KOPT-K1 (cell line): ENCODE data around the gene CXCL12.

ENCODE experiments used
- H3K27ac ChIP-seq: fragments of 200-600 bp; sonication (generic); 2 replicates; pipeline ENCODE4 v1.5.1; 2016; ENCODE audit warnings: antibody characterized with exemption, mild to moderate bottlenecking, low read depth, low read length; ENCODE audit not compliant: poor library complexity, severe bottlenecking
- H3K36me3 ChIP-seq: fragments of 200-600 bp; sonication (generic); 2 replicates; pipeline ENCODE4 v1.5.1; 2017; ENCODE audit warnings: antibody characterized with exemption, mild to moderate bottlenecking, low read length, moderate library complexity; ENCODE audit not compliant: insufficient read depth
- H3K9me3 ChIP-seq: fragments of 200-600 bp; sonication (generic); 2 replicates; pipeline ENCODE4 v1.5.1; 2017; ENCODE audit warnings: antibody characterized with exemption, low read length, mild to moderate bottlenecking; ENCODE audit not compliant: insufficient read depth, poor library complexity, severe bottlenecking

Gene CXCL12

DNA sequence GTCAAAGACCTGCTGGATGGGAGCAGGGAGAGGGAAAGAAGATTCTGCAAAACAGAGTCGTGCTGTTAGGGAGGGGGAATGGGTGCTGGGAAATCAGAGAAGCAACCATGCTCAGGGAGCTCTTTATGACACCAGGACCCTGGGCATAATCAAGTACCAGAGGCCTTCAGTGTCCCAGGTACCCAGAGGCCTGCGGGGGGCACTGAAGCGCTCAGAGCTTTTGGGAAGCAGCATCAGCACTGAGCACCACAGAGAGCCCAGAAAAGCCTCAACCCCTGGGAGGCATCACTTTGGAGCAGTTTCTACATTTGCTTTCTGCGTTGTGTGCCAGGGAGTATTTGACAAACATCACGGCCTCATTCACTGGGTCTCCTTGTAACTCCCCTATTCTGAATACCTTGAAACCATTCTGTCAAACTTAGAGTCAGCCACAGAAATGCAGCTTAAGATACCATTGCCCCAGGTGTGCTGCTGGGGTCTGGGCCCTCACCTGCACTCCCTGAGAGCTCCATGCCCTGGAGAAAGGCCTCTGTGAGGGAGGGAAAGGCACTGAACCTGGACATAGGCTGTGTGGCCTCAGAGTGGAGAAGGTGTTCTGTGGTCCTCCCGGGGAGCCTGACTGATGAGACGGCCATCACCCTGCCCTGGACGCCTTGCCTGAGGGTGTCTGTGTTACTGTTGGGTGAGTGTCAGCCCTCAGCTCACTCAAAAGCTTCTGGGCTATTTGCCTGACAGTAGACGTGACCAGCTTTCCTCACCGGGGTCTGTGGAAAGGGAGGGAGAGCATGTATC lies 37.1 kb downstream of the CXCL12 start:
- H3K36me3 ChIP-seq: no peaks in the 10 kb centered on the region
- H3K9me3 ChIP-seq: no peaks in the 10 kb centered on the region
- H3K27ac ChIP-seq: no peak overlapping the region

DNA sequence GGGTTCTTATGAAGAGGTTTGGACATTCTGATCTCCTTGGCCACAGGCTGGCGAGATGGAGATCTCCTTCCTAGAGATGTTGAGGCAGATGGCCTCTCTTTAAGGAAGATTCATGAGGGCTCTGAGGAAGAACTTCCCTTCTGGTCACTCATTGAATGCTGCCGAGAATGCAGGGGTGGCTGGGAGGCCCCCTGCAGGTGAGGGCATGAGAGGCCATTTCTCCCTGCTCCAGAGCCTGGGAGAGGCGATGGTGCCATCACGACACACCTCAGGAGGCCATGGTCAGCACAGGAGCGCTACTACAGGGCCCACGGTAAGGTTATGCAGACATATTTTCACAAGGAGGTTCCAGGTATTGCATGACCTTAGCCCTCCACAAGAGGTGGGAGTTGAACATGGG lies 40.2 kb downstream of the CXCL12 start:
- Histone ChIP-seq H3K9me3 (no peaks in the 10 kb centered on the region), H3K36me3 (no peaks in the 10 kb centered on the region), H3K27ac (no peak overlapping the region)

DNA sequence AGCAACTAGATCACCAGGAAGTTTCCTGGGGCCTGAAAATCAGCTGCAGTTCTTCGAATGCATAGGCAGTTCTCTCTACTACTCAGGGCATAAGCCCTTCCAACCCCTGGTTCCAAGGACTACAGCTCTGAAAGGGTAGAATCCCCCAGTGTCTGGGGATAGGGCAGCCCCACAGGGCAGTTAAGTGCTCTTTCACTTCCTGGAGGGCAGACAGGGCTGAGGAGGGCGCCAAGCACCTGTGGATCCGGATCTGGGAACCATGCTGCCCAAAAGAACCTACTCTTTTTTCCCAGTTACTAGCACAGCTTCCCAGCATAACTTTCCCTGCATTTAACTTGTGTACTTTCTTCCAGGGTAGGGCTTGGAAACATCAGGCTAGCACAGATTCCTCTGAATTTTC lies 41.1 kb downstream of the CXCL12 start:
- Histone ChIP-seq H3K27ac (no peak overlapping the region), H3K36me3 (no peaks in the 10 kb centered on the region), H3K9me3 (no peaks in the 10 kb centered on the region)

DNA sequence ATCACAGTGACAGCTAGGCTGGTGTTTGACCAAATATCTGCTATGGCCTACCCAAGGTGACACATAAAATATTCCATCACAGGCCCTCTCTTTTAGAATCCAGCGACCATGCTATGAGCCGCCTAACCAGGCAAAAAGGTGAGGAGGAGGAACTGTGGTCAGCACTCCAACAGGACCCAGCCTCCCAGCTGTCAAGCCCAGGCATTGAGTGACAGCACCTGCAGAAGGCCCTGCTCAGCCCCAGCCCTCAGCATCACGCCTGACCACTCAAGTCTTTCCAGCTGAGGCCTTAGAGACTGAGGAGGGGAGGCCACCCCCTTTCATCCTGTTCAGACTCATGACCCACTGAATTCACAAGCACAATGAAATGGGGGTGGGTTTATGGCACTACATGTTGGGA lies 43.0 kb downstream of the CXCL12 start:
- Histone ChIP-seq H3K36me3 (no peaks in the 10 kb centered on the region), H3K9me3 (no peaks in the 10 kb centered on the region), H3K27ac (no peak overlapping the region)

DNA sequence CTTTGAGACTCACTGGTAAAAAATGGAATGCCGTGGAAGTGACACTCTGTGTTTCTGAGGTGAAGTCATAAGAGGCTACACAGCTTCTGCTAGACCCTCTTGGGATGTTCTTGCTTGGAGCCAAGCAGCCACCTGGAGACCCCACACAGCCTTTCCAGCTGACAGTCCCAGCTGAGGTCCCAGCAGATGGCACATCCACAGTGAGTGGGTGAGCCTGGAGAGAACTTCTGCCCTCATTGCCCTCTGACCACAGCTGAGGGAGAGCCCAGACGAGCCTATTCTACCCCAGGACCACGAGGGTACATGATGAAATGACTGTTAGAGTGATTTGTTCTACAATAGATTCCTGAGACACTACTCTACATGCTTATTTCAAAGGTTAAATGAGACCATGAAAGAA lies 44.3 kb downstream of the CXCL12 start:
- Histone ChIP-seq H3K9me3 (no peaks in the 10 kb centered on the region), H3K27ac (no peak overlapping the region), H3K36me3 (no peaks in the 10 kb centered on the region)

DNA sequence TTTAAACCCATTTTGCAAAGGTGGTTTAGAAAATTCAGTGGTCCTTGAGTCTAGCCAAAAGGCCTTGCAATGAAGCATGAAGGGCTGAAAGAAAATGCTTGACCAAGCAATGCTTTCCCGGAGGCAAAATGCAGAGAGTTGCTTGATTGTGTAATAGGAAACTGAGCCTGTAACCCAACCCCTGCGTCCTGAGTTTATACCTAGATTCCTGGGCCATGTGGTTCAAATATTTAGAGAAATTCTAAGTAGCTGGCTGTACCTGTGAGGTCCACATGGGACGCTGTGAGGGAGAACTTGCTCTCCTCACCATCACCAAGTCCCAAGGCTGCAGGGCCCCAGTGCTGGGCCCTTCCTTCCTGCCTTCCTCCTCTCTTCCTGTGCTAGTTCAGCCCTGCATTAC lies 45.7 kb downstream of the CXCL12 start:
- H3K36me3 ChIP-seq: no peaks in the 10 kb centered on the region
- no peak overlapping the region for H3K27ac ChIP-seq
- no peaks in the 10 kb centered on the region for H3K9me3 ChIP-seq

DNA sequence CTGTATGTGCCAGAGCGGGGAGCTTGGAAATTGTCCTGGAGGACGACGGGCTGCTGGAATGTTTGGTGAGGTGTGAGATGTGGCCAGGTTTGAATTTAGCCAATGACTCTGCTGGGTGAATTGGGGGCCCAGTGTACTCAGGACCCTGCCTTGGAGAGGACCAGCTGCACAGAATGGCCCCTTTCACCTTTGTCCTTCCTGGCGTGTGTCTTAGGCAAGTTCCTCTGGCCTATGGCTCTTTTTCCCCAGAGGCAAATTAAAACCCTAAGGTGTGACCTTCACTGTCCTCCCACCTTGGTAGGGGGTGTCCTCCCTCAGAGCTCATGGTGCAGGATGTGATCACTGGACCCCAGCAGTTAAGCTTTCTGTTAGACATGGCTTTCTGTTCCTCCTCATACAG lies 47.8 kb downstream of the CXCL12 start:
- H3K9me3 ChIP-seq: no peaks in the 10 kb centered on the region
- H3K27ac ChIP-seq: no peak overlapping the region
- H3K36me3 ChIP-seq: no peaks in the 10 kb centered on the region

DNA sequence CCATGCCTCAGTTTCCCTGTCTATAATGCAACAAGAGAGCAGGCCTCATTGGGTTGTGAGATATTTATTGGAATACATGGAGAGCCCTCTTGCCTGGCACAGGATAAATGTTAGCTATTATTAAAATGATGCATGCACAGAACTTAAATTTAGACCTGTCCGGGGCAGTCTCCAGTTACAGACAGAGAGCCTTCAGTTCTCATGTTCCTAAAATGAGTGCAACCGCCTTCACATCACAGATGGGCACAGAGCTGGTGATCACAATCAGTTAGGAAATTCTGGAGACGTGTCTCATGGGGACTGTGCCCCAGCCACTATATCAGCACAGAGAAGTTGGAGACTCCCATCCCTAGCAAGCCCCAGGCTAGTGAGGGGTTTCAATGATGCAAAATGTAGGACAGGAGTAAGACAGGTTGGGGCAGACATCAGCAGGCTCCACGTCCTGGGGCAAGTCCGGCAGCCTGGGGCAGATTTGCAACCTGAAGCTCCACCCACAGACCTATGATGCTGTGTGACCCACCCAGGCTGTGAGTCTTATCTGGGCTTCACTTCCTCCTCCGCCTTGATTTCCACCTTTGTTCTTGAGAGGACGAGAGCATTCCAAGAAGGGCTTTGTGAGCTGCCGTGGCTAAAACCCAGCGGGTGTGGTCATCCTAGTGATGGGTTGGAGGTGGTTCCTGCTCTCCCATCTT lies 49.4 kb downstream of the CXCL12 start:
- Histone ChIP-seq H3K9me3 (no peaks in the 10 kb centered on the region), H3K36me3 (no peaks in the 10 kb centered on the region), H3K27ac (no peak overlapping the region)

DNA sequence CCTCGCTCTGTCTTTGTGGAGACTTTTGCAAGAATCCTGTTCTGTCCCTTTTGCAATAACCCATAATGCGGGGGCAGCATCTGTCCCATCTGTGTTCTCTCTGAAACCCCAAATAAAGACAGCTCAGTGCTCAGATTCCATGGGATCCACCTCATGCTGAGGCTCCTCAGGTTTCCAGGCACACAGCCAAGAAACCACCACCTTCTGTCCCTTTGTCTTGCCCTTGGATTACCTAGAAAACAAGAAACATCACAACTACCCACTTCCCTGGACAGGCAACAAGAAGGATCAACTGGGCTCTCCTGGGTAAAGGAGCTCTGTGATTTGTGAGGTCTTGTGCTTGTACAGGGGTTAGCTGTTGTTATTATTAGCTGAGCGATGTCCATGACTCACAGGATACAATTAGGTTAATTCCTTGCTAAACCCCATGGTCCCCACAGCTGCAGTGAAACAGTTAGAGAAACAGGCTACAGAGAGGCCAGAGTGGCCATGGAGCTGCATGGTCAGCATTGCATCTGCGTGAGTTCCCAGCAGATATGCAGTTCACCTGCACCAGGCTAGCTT lies 50.2 kb downstream of the CXCL12 start:
- Histone ChIP-seq H3K27ac (no peak overlapping the region), H3K36me3 (no peaks in the 10 kb centered on the region), H3K9me3 (no peaks in the 10 kb centered on the region)

DNA sequence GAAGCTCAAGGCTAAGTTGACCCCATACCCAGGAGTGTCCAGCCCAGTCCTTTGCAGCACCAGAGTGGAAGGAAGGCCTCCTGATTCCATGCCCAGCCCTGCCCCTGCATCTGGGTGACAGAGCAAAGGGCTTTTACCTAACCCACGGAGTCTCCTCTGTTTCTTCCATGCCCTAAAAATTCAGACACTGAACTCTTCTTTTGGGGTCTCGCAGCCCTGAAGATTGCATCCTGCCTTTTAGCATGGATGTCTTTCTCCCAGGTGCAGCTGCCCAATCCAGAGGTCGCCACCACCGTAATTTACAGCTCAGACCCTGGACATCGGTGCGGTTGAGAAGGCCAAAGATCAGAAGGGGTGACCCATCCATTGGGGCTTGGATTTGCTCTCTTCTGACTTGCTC lies 50.8 kb downstream of the CXCL12 start:
- Histone ChIP-seq H3K36me3 (no peaks in the 10 kb centered on the region), H3K27ac (no peak overlapping the region), H3K9me3 (no peaks in the 10 kb centered on the region)

DNA sequence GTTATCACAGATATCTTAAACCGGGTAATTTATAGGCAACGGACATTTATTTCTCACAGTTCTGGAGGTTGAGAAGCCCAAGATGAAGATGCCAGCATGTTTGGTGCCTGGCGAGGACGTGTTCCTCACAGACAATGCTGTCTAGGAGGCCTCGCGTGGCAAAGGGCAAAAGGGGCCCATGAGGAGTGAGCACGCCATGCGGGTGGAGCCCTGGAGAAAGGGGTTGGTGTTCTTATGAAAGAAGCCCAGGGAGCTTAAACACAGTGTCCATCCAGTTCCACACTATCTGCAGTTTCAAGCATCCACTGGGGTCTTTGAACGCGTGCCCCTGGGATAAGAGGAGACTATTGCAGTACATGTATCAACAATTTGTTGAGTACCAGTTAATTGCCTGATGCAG lies 51.4 kb downstream of the CXCL12 start:
- Histone ChIP-seq H3K36me3 (no peaks in the 10 kb centered on the region), H3K9me3 (no peaks in the 10 kb centered on the region), H3K27ac (no peak overlapping the region)

DNA sequence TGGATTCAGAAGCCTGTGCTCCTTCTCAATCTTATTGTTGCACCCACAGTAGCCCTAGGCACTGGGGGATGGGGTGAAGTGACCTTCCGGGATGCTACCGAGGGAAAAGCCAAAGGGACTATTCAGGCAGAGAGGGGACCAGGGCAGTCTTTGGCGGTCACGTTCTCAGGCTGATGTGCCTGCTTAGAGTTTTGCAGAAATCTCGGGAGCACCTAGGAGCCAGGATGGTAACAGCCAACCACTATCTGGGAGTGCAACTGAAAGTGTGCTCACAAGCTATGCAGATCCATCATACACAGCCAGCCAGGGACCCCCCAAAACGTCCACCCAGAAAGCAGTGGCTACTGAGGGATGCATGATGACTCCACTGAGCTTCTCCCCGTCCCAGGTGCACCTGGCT lies 52.4 kb downstream of the CXCL12 start:
- Histone ChIP-seq H3K27ac (no peak overlapping the region), H3K9me3 (no peaks in the 10 kb centered on the region), H3K36me3 (no peaks in the 10 kb centered on the region)

DNA sequence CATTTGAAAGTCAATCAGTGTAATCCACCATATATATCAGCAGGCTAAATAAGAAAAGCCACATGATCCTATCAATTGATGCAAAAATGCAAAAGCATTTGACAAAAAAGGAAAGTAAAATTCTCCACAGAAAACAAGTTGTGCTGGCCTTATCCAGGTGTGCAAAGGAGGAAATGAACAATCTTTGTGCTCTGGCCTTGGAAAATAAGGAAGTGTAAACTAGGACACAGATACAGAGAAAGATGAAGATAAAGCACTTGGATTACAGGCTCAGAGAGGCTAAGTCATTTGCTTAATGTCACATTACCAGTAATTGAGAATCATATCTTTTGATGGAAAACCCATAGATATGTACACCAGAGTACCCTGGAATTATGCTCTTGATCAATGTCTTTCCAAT lies 54.5 kb downstream of the CXCL12 start:
- H3K9me3 ChIP-seq: no peaks in the 10 kb centered on the region
- no peaks in the 10 kb centered on the region for H3K36me3 ChIP-seq
- H3K27ac ChIP-seq: no peak overlapping the region

DNA sequence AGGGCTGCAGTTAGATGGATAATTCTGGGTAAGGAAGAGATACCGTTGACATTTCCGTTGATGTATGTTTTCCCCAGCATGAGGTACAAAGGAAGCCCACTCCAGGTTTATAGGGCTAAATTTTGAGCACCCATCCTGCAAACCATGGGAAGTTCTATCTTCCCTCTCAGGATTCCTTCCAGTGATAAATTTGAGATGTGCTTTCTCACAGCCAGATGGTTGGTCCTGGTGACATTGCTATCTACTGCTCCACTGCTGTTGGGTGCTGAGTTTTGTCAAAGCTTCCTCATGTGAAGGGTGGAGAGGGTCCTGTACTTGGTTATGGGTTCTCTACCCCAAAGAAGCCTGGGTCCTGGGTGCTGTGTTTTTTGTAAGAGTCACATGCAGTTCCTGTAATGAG lies 57.4 kb downstream of the CXCL12 start:
- Histone ChIP-seq H3K9me3 (no peaks in the 10 kb centered on the region), H3K36me3 (no peaks in the 10 kb centered on the region), H3K27ac (no peak overlapping the region)
